ENCODE results near the gene ABCA5.

ABCA5 gene

DNA sequence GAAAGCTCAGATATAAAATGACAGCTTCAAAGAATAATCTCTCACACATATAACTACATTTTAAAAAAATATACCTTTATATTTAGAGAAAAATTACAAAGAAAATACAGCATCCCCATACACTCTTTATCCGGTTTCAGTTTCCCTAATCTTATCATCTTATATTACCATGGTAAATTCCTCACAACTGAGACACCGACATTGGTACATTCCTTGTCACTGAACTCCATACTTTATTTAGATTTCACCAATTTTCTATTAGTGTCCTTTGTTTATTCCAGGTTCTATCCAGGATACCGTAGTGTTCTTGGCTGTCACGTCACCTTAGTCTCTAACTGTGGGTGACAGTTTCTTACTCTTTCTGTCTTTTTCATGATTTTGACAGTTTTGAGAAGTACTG lies 76.3 kb downstream of the ABCA5 start:
- no peak for DNase-seq

DNA sequence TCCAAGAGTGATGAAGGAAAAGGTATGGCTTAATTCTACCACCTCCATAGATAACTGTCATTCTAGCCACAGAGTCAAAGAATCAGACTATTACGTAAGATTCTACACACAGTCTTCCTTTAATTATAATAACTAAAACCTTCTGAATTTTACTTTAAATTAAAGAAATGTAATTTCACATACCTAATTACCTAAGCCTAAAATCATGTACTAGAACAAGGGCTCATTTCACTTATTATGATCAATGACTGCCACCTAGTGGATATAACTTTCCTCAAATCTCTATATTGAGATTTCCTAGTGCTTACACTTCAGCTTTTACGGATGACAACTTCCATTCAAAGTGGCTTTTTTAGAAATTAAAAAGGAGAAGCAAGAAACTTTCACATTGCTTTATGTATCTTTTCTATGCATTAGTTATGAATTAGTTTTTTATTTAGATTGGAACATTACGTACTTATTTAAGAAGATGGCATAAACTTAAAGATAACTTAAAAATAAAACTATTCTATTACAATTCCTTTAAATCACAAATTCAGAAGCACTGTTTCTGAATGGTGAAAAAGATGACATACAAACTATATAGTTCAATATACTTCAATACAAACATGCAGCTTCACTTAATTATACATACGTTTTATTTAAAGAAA lies 80.1 kb downstream of the ABCA5 start:
- DNase-seq = no peak

GRCh38 chr17:69246202-69246601 lies 80.7 kb downstream of the ABCA5 start:
- no peak for DNase-seq

GRCh38 chr17:69245617-69246016 lies 81.3 kb downstream of the ABCA5 start:
- DNase-seq = no peak

DNA sequence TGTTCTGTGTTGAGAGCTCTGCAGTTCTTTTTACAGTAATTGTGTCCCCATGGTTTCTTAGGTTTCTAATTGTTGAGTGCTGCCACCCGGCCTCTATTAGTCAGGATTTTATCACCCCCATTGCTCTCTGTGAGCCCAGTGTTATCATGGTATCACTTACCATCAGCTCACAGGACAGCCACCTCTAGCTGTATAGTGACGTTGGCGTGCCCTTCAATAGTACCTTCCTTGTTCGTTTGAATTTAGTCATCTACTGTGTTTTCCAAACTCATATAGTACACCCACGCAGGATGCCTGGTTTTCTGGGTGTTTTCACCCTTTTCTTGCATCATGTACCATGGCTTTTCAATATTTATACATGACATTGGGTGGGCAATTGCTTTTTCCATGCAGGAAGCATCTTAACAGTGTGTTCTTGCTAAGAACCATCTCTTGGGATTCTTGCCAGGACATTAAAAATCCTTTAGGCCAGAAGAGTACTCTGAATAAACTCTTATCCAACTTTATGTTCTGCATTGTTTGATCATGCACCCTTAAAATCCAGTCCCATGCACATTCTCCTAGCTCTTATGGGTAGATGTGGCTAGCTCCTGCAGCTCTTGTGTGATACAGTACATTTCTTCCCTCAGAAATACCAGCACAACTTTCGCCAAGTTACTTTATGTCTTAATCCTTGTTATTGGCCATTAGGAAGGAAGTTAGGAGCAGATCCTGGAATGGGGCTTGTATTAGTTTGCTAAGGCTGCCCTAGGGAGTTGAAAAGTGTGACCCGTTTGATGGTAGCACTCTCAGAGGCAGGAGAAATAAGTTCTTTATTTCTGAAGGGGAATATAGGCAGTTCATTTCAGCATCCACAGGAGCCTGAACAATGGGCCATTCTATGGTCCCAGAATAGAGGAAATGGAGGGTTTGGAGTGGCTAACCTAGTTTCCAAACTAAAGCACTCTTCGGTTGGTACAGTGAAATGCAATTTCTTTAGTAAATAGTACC lies 87.0 kb downstream of the ABCA5 start:
- no peak for DNase-seq

- DNase-seq = no peak
These were observed 90.0 kb downstream of the ABCA5 start for GRCh38 chr17:69236946-69237345.

GRCh38 chr17:69236464-69236863 lies 90.5 kb downstream of the ABCA5 start:
- DNase-seq = no peak

DNA sequence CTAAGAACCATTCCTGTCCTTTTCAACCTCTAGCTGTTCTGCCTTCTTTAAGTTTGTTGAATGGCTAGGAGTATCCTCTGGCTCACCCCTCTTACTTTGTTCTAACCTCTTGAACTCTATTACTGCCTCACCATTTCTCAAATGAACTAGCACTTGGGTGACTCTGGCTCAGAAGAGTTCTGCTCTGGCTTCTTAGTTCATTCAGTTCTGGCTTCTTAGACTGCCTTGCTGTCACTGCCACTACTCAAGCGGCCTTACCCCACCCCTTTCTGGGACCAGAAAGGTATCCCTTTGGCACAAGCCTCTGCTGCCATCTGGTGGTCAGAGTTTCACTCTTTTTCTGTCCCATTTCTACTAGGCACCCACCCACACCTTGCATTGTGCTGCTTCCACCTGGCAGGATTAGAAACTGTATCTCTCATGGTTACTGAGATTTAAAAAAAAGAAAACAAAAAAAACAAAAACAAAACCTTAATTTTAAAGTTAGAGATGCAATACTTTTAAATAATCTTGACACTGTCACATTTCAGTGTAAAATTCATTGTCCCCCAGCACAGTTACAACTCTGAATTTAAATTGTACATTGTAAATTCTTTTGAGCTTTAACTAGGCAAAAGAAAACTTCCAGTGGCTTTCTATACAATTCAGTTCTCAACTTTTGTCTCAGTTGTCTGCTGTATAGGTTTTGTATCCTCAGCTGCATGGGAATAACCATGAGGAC lies 91.4 kb downstream of the ABCA5 start:
- peak; percentile 79 for DNase-seq

DNA sequence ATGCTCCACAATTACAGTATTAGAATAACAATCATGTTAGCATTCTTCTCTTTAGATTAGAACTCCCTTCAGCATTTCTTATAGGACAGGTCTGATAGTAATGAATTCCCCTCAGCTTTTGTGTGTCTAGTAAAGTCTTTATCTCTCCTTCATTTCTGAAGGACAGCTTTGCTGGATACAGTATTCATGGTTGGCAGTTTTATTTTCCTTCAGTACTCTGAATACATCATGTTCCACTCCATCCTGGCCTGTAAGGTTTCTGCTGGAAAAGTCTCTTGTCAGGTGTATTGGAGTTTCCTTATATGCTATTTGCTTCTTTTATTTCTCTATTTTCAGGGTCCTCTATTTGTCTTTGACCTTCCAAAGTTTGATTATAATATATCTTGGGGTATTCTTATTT lies 94.3 kb downstream of the ABCA5 start:
- DNase-seq = no peak

DNA sequence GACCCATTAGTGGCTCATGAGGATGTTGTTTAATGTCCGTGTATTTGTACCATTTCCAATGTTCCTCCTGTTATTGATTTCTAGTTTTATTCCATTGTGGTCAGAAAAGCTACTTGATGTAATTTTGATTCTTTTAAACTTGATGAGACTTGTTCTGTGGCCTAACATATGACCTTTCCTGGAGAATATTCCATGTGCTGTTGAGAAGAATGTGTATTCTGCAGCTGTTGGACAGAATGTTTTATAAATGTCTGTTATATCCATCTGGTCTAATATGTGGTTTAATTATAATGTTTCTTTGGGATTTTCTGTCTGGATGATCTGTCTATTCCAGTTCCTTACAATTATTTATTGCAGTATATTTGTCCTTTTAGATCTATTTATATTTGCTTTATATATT lies 95.4 kb downstream of the ABCA5 start:
- no peak for DNase-seq

DNA sequence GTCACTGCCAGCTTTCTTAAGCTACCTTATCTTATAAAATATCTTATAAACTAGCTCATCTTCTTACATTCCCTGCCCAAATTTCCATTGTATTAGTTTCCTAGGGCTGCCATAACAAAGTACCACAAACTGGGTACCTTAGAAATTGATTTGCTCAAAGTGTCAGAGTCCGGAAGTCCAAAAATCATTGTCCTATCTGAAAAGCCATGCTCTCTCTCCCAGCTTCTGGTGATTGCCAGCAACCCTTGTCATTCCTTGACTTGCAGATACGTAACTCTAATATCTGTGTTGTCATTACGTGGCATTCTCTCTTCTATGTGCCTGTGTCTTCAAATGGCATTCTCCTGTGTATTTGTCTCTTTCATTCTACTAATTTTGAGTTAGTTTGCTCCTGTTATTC lies 96.0 kb downstream of the ABCA5 start:
- no peak for DNase-seq

DNA sequence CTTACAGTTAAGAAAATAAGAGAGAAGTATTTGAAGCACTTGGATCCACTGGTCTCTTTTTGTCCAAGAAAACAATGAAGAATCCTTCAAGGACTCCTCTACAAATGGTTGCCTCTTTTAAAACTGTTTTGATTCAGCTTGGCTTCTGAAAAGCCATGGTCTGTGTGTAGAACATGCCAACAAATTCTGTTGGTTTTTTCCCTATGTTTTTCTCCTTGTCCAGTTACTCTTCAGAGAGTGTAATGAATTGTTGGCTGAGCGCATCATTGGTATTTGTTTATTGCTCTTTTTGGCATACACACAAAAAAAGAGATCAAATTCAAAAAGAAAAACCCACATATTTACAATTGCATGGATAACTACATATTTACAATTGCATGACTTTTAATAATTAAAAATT lies 98.4 kb downstream of the ABCA5 start, which contains the start of gene ABCA10:
TSS of gene ABCA10 (minus strand) at position 249 of the 400 bp plus-strand sequence. CDS start 3,466 bp downstream, outside the sequence.
- DNase-seq = no peak

DNA sequence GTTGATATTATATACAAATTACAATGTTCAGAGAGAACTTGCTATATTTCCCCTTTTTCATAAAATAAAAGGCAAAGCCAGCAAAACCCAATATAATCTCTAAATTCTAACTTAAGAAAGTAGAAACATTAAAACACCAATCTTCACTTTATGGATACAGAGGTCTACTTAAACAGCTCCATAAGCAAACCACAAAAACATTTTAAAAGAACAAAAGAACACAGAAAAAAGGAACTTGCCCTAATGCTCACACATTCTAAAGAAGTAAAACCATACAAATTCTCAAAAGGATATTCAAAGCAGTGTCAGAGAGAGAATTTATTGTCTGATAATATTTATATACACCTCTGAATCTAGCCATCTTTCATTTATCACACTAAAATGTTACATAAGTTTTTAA lies 98.9 kb downstream of the ABCA5 start:
- no peak for DNase-seq

- peak; percentile 11 for DNase-seq
These were observed 99.4 kb downstream of the ABCA5 start for GRCh38 chr17:69227541-69227940.

DNA sequence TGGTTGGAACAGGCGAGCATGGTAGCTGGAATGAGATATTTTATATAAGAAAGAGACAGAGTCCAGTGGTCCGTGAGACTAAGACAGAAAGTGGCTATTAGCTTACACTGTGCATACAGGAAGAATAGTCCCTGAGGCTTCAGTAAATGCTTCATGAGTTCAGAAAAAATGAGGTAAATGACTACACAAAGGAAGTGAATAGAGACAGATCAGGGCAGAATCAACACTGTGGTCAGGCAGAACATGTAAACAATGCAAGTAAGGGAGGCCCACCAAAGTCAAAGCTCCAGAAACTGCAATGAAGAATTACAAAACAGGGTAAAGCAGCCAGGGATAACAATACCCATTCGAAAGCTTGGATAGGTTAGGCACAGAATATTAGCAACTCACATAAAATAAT lies 103.1 kb downstream of the ABCA5 start:
- DNase-seq = no peak

- DNase-seq = no peak
These were observed 104.2 kb downstream of the ABCA5 start for GRCh38 chr17:69222707-69223258.

GRCh38 chr17:69220098-69220497 lies 106.8 kb downstream of the ABCA5 start:
- no peak for DNase-seq

- no peak for DNase-seq
These were observed 107.9 kb downstream of the ABCA5 start for GRCh38 chr17:69218986-69219385.

GRCh38 chr17:69213059-69213813 lies 113.7 kb downstream of the ABCA5 start:
- no peak for DNase-seq

DNA sequence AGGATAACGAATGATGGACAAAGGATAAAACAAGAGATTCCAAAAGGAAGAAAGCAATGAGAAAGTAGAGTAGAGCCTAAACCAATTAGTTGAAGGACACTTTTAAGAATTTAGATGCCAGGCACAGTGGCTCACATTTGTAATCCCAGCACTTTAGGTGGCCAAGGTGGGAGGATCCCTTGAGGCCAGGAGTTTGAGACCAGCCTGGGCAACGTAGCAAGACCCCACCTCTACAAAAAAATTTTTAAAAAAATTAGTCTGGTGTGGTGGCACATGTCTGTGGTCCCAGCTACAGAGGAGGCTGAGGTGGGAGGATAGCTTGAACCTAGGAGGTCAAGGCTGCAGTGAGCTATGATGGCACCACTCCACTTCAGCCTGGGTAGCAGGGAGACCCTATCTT lies 118.3 kb downstream of the ABCA5 start:
- no peak for DNase-seq

DNA sequence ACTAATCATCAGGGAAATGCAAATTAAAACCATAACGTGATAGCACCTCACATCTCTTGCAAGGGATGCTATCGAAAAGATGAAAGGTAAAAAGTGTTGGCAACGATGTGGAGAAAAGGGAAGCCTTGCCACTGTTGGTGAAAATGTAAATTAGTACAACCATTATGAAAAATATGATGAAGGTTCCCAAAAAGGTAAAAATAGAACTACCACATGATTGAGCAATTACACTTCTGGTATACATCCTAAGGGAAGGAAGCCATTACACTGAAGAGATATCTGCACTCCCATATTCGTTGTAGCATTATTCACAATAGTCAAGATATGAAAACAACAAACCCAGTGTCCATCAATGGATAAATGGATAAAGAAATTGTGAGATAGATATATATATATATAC lies 119.8 kb downstream of the ABCA5 start:
- DNase-seq = no peak

- DNase-seq = no peak
These were observed 128.7 kb downstream of the ABCA5 start for GRCh38 chr17:69198238-69198637.

Measured in GDM1 (cell line).